B cell (primary cell): ENCODE measurements around the gene PCDHB8. TPM values are rescaled to one million over a fixed set of nuclear protein-coding genes. Genes with fewer than 3 reads are reported as not detected.

Experiments used
- ATAC-seq: fragments of 200-7000 bp; cut with Tn5 transposase; one replicate; pipeline ENCODE4 v1.10.0; 2021; ENCODE audit warnings: low read depth, mild to moderate bottlenecking, moderate number of reproducible peaks, moderate library complexity
- CTCF ChIA-PET: fragments of 350-600 bp; sonication (Branson Sonifier 250); formaldehyde crosslinking; loops from one replicate; lab custom pipeline; 2021; ENCODE audit warnings: antibody characterized with exemption, inconsistent platforms; lab: Charles Lee
- POLR2A ChIA-PET: fragments of 350-600 bp; sonication (Branson Sonifier 250); formaldehyde crosslinking; loops from one replicate; lab custom pipeline; 2021; ENCODE audit warnings: antibody characterized with exemption; lab: Charles Lee
- DNase-seq: peaks from one replicate; pipeline ENCODE4 v3.0.0; 2013
- H2AFZ ChIP-seq: 2 replicates; pipeline ENCODE4 v1.6.1; 2012; ENCODE audit warnings: mild to moderate bottlenecking, low read depth, low read length; ENCODE audit not compliant: insufficient read depth, poor library complexity, severe bottlenecking
- H3K27ac ChIP-seq, 2 donors: 1 replicate in 1 of 2; 2 replicates in 1 of 2; pipeline ENCODE4 v1.5.1; 2012 to 2013; ENCODE audit warnings: low read length in 2 of 2, mild to moderate bottlenecking in 2 of 2, moderate library complexity in 1 of 2
- H3K27me3 ChIP-seq, 4 experiments: fragments of 200-600 bp in 1 of 4; sonication (generic) in 1 of 4; replicated peaks in 1 of 4; 1 replicate in 2 of 4; 2 replicates in 2 of 4; pipeline versions ENCODE4 v1.6.1 to v1.7.0; 2013 to 2016; ENCODE audit warnings: low read length in 3 of 4, mild to moderate bottlenecking in 2 of 4, mixed read lengths in 1 of 4, moderate library complexity in 1 of 4; ENCODE audit not compliant: insufficient read depth in 4 of 4, control insufficient read depth in 3 of 4; ENCODE audit errors: control extremely low read depth in 1 of 4
- H3K36me3 ChIP-seq, 2 experiments: replicated peaks in 1 of 2; 1 replicate in 1 of 2; 2 replicates in 1 of 2; pipeline versions ENCODE4 v1.6.1 to v1.7.1; 2013; ENCODE audit warnings: low read length in 1 of 2; ENCODE audit not compliant: insufficient read depth in 2 of 2, control insufficient read depth in 1 of 2; ENCODE audit errors: control extremely low read depth in 1 of 2, extremely low read depth in 1 of 2
- H3K4me1 ChIP-seq, 2 donors: fragments of 200-600 bp in 1 of 2; sonication (generic) in 1 of 2; 1 replicate in 1 of 2; 2 replicates in 1 of 2; pipeline versions ENCODE4 v1.5.1 to v1.6.1; 2013 to 2017; ENCODE audit warnings: low read length in 2 of 2; ENCODE audit not compliant: control insufficient read depth in 2 of 2, insufficient read depth in 2 of 2
- H3K4me2 ChIP-seq: replicated peaks from 2 replicates; pipeline ENCODE3; 2012; ENCODE audit warnings: mild to moderate bottlenecking, low read depth, low read length; ENCODE audit not compliant: poor library complexity, severe bottlenecking
- H3K4me3 ChIP-seq, 5 experiments: fragments of 200-600 bp in 1 of 5; sonication (generic) in 1 of 5; 1 replicate in 3 of 5; 2 replicates in 2 of 5; pipeline versions ENCODE4 v1.5.1 to v1.7.0; 2011 to 2016; ENCODE audit warnings: low read length in 4 of 5, mild to moderate bottlenecking in 4 of 5, low read depth in 2 of 5, control low read depth in 1 of 5, moderate library complexity in 1 of 5; ENCODE audit not compliant: insufficient read depth in 1 of 5; ENCODE audit errors: control extremely low read depth in 1 of 5, extremely low read depth in 1 of 5
- H3K79me2 ChIP-seq: fragments of 200-600 bp; sonication (generic); one replicate; pipeline ENCODE4 v1.6.0; 2016; ENCODE audit warnings: low read length; ENCODE audit not compliant: control insufficient read depth, insufficient read depth
- H3K9ac ChIP-seq: fragments of 200-600 bp; sonication (generic); 2 replicates; pipeline ENCODE4 v1.6.1; 2017; ENCODE audit warnings: mild to moderate bottlenecking, low read length, moderate library complexity
- H3K9me3 ChIP-seq, 3 donors: one replicate each; pipeline versions ENCODE4 v1.6.1 to v1.7.1; 2013; ENCODE audit warnings: low read length in 2 of 3; ENCODE audit not compliant: control insufficient read depth in 2 of 3, insufficient read depth in 1 of 3; ENCODE audit errors: control extremely low read depth in 1 of 3
- H4K20me1 ChIP-seq: 2 replicates; pipeline ENCODE4 v1.6.0; 2012; ENCODE audit warnings: mild to moderate bottlenecking, low read length; ENCODE audit not compliant: insufficient read depth, control insufficient read depth, poor library complexity, severe bottlenecking
- H3K27ac Mint-ChIP-seq: one replicate; pipeline ENCODE4 v1.8.0; 2021; ENCODE audit warnings: mixed read lengths
- H3K27me3 Mint-ChIP-seq: one replicate; pipeline ENCODE4 v1.8.0; 2021; ENCODE audit warnings: mixed read lengths
- H3K4me1 Mint-ChIP-seq: one replicate; pipeline ENCODE4 v1.8.0; 2021; ENCODE audit warnings: mixed read lengths
- H3K4me3 Mint-ChIP-seq: one replicate; pipeline ENCODE4 v1.8.0; 2021; ENCODE audit warnings: mixed read lengths
- H3K9me3 Mint-ChIP-seq: one replicate; pipeline ENCODE4 v1.8.0; 2022; ENCODE audit warnings: mixed read lengths; ENCODE audit not compliant: insufficient read depth
- CTCF ChIP-seq: fragments of 200-600 bp; IDR thresholded peaks from one replicate; pipeline ENCODE4 v1.8.0; 2022; ENCODE audit warnings: antibody characterized with exemption, mild to moderate bottlenecking
- EZH2 ChIP-seq: IDR thresholded peaks from 2 replicates; pipeline ENCODE4 v1.6.1; 2012; ENCODE audit warnings: borderline replicate concordance, low read depth, mild to moderate bottlenecking, moderate library complexity, low read length; ENCODE audit not compliant: insufficient read depth, poor library complexity, severe bottlenecking
- WGBS: methylation state at CpG from one replicate; pipeline ENCODE4 v1.1.5; 2013; ENCODE audit warnings: missing lambda C conversion rate; ENCODE audit not compliant: insufficient coverage; 5-methylcytosine and 5-hydroxymethylcytosine counted together
- intact Hi-C: fragments of 100-400 bp; cut with micrococcal nuclease; formaldehyde crosslinking; loops from one replicate; pipeline ENCODE4 v1.10.0; 2022
- polyA plus RNA-seq: library from polyadenylated mRNA; depleted of rRNA; stranded (reverse); fragments of >200 nt; gene quantifications from 2 replicates; pipeline ENCODE4 v1.2.3, GENCODE V29; 2012
- total RNA-seq, 2 donors: library from RNA; stranded (reverse); fragments of 120-200 nt in 1 of 2; gene quantifications; 1 replicate in 1 of 2; 2 replicates in 1 of 2; pipeline versions ENCODE4 v1.2.3 to v1.2.4, GENCODE V29; 2013 to 2022

Gene PCDHB8
- total and polyA plus RNA-seq, 2 donors (not counting 1 experiment from before 2014, with no cell fraction given): not detected

GRCh38 chr5:141149812-141150211 is 27.8 kb upstream of the PCDHB8 start, which contains the start of gene PCDHB6:
TSS of gene PCDHB6 (plus strand) at chr5:141150057. CDS start at chr5:141150258, 201 bp downstream.
- TF ChIP-seq CTCF: no peak
- H4K20me1 ChIP-seq: no peaks in the 10 kb centered on the region
- ATAC-seq (no peak), DNase-seq (no peak)
- no peaks in the 10 kb centered on the region for H3K4me1 ChIP-seq
- Mint-ChIP-seq H3K27me3 (peaks cover 17% of the 10 kb centered on the region), H3K27ac (no peak within 1 kb of the TSS), H3K9me3 (no peaks in the 10 kb centered on the region), H3K4me1 (no peaks in the 10 kb centered on the region), H3K4me3 (no peak within 1 kb of the TSS)
- CTCF ChIA-PET: interaction anchor here (0.9 kb wide), 1 partner anchor 414 kb away, joined by 3 read pairs; no protein-coding TSS in a partner anchor
- H2AFZ ChIP-seq: peak within 1 kb of the TSS; percentile 17
- H3K4me3 ChIP-seq: no peak within 1 kb of the TSS
- no peak within 1 kb of the TSS for H3K4me2 ChIP-seq
- no peak within 1 kb of the TSS for H3K9ac ChIP-seq
- H3K9me3 ChIP-seq: peaks cover 0 to 26% (median 9%) of the 10 kb centered on the region in 3 donors
- no peaks in the 10 kb centered on the region for H3K36me3 ChIP-seq
- POLR2A ChIA-PET: no interaction called here
- WGBS: 24% methylated on average over 15 of the region's 18 CpGs
- peaks cover 0 to 6% (median 2%) of the 10 kb centered on the region in 4 experiments for H3K27me3 ChIP-seq
- no peaks in the 10 kb centered on the region for H3K79me2 ChIP-seq
- no peak within 1 kb of the TSS for H3K27ac ChIP-seq
- intact Hi-C loops: no loop called here

- H3K4me2 ChIP-seq: no peak overlapping the region
- WGBS: 51% methylated on average over 33 of the region's 33 CpGs
- ChIA-PET CTCF (interaction anchor here (0.9 kb wide), 1 partner anchor 414 kb away, joined by 3 read pairs; no protein-coding TSS in a partner anchor), POLR2A (no interaction called here)
- H3K4me1 Mint-ChIP-seq: no peaks in the 10 kb centered on the region
- H3K36me3 ChIP-seq: no peaks in the 10 kb centered on the region
- ATAC-seq (no peak), DNase-seq (no peak)
- intact Hi-C loops: no loop called here
- H3K27me3 Mint-ChIP-seq: peaks cover 19% of the 10 kb centered on the region
- peak overlapping the region; percentile 17 for H2AFZ ChIP-seq
- no peak overlapping the region for H3K27ac ChIP-seq
- H3K27me3 ChIP-seq: peaks cover 0 to 6% (median 2%) of the 10 kb centered on the region in 4 experiments
- H3K79me2 ChIP-seq: no peaks in the 10 kb centered on the region
- no peak overlapping the region for H3K4me3 Mint-ChIP-seq
- no peaks in the 10 kb centered on the region for H4K20me1 ChIP-seq
- no peak overlapping the region for H3K4me3 ChIP-seq
- no peak overlapping the region for H3K9ac ChIP-seq
- no peaks in the 10 kb centered on the region for H3K4me1 ChIP-seq
- peaks cover 0 to 29% (median 9%) of the 10 kb centered on the region in 3 donors for H3K9me3 ChIP-seq
- H3K9me3 Mint-ChIP-seq: no peaks in the 10 kb centered on the region
- TF ChIP-seq EZH2: no peak
- TF ChIP-seq CTCF: no peak
- H3K27ac Mint-ChIP-seq: no peak overlapping the region
Measured at GRCh38 chr5:141150224-141150992, 27.2 kb upstream of the PCDHB8 start.
